ENCODE data around the gene PTTG2.

Gene PTTG2

DNA sequence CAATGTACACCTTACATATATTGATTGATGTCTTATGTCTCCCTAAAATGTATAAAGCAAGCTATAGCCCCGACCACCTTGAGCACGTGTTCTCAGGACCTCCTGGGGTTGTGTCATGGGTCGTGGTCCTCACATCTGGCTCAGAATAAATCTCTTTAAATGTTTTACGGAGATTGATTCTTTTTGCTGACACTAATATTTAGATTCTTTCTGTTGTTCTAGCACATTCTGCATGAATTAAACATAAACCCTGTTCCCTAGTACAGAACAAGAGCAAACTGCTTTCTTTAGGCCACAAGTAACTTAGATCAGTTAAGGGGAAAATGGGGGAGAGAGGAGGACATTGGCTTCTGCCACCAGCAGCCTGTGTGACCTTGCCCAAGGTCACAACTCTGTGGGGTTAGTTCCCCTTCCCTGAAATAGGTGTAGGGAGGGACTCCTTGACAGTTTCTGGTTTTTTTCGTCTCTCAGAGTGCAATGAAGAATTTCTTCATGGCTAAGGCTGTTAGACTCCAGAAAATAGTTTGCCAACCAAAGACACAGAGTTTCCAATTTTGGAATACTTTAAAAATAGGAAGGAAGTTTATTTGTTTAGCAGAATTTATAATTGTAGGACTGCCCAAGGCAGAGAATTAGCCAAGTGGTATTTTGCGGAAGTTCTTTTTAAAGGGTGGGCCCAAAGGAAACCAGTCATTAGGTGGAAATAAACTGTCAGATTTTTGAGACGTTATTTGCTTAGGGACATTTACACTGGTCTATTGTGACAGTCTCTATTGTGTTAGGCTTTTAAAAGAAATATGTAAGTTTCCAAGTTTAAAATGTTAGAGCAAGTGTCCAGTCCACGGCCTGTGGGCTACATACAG, 29.4 kb downstream of the PTTG2 start:
- TF ChIP-seq GATA2 (IDR thresholded peaks at IDR 0.05; ENCODE audit: low read depth, low read length) = no peak
- no peak for TF ChIP-seq GATA3 (IDR thresholded peaks at IDR 0.05; ENCODE audit: low read depth, low read length)

- TF ChIP-seq GATA2 (IDR thresholded peaks at IDR 0.05; ENCODE audit: low read depth, low read length) = no peak
- no peak for TF ChIP-seq GATA3 (IDR thresholded peaks at IDR 0.05; ENCODE audit: low read depth, low read length)
These were observed 30.6 kb downstream of the PTTG2 start for GRCh38 chr4:37990731-37991245.

DNA sequence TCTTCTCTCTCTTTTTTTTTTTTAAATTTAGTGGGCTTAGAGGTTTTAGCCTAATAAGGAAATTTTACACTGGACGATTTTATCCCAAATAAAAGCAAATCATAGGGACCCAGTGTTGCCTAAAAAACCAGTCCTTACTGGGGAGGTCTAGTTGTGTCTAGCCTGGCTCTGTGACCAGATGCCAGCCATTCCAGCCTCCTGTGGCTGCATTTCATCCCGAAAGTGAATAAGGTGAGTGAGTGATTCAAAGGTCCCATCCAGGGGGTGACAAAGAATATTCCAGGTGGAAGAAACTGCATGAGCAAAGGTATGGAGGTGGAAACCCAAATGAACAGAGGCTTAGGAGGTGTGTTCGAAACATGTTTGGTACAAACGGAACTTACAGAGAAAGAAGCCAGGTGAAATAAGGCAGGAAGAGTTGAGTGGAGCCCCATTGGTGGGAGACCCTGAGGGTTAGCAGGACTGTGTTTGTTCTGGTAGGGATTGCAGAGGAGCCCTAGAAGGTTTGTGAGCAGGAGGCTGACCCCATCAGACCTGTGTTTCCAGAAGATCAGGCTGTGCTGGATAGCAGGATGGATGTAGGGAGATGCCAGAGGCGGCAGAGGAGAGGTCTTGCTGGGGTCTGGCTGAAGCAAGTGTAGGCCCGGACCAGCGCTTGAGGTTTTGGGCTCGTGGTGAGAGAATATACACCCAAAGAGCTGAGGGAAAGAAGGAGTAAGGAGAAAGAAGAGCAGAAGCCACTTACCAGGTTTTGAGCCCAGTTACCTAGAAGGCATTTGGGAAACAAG, 31.6 kb downstream of the PTTG2 start:
- TF ChIP-seq GATA3 (IDR thresholded peaks at IDR 0.05; ENCODE audit: low read depth, low read length) (no peak), GATA2 (IDR thresholded peaks at IDR 0.05; ENCODE audit: low read depth, low read length) (no peak)

DNA sequence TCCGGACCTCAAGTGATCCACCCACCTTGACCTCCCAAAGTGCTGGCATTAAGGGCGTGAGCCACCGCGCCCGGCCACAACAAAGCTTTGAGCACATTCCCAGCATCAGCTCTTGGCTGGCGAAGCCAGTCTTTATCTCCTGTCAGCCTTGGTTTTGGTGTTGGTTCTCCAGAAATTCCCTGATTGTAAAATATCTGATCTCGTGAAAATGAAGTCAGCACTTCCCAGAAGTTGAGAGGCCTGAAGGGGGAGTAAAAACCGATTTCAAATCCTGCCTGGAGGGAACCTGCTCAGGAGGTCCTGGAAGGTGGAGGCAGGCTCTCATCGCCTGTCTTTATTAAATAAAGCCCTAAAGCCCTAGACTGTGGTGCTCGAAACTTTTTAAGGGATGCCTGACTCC, 33.6 kb downstream of the PTTG2 start:
- TF ChIP-seq GATA3 (IDR thresholded peaks at IDR 0.05; ENCODE audit: low read depth, low read length) (no peak), GATA2 (IDR thresholded peaks at IDR 0.05; ENCODE audit: low read depth, low read length) (no peak)

DNA sequence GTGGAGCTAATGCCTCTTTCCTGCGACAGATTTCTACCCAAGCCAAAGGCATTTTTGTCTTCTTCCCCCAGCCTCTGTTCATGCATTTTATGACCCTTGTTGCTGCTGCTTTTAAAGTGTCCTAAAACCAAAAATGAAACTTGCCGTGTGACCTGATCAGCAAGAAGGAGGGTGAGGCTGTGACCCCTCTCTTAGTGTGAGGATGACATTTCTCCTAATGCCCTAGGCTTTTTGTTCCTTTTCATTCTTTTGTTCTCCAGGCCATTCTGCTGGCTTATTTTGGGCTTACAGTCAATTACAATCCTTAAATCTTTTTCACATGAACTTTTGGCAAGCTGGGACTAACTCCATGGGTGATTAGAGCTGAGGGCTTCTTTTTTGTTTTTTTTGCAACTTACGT, 34.4 kb downstream of the PTTG2 start:
- TF ChIP-seq GATA2 (IDR thresholded peaks at IDR 0.05; ENCODE audit: low read depth, low read length) (no peak), GATA3 (IDR thresholded peaks at IDR 0.05; ENCODE audit: low read depth, low read length) (no peak)

DNA sequence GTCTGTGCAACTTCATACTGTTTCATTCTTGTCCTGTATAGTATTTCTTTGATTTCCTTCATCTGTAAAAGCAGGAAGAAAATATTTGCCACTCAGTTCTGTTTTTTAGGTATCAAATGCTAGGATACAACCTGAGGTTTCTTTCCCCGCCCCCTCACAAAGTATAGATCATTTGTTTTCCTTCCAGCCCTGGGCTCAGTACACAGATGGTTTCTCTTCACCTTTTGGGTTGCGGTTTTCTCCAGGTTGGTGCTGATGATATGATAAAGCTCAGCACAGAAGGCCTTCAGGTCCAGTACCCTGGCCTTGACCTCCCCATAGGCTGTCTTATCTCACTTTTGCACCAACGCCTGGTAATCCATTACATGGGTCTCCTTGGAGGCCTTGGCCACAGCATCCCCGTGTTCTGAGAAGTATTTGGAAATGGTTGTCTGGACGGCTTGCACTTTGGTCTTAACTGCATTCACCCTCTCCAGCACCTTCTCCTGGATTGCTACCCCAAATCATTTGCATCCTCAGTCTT, 35.2 kb downstream of the PTTG2 start:
- TF ChIP-seq GATA3 (IDR thresholded peaks at IDR 0.05; ENCODE audit: low read depth, low read length) (no peak), GATA2 (IDR thresholded peaks at IDR 0.05; ENCODE audit: low read depth, low read length) (no peak)

GRCh38 chr4:37995981-37996775, 36.0 kb downstream of the PTTG2 start:
- no peak for TF ChIP-seq GATA2 (IDR thresholded peaks at IDR 0.05; ENCODE audit: low read depth, low read length)
- TF ChIP-seq GATA3 (IDR thresholded peaks at IDR 0.05; ENCODE audit: low read depth, low read length) = no peak

GRCh38 chr4:37998226-37998625, 38.0 kb downstream of the PTTG2 start:
- no peak for TF ChIP-seq GATA3 (IDR thresholded peaks at IDR 0.05; ENCODE audit: low read depth, low read length)
- no peak for TF ChIP-seq GATA2 (IDR thresholded peaks at IDR 0.05; ENCODE audit: low read depth, low read length)

- TF ChIP-seq GATA2 (IDR thresholded peaks at IDR 0.05; ENCODE audit: low read depth, low read length) = no peak
- TF ChIP-seq GATA3 (IDR thresholded peaks at IDR 0.05; ENCODE audit: low read depth, low read length) = no peak
These were observed 39.0 kb downstream of the PTTG2 start for GRCh38 chr4:37999000-37999716.

DNA sequence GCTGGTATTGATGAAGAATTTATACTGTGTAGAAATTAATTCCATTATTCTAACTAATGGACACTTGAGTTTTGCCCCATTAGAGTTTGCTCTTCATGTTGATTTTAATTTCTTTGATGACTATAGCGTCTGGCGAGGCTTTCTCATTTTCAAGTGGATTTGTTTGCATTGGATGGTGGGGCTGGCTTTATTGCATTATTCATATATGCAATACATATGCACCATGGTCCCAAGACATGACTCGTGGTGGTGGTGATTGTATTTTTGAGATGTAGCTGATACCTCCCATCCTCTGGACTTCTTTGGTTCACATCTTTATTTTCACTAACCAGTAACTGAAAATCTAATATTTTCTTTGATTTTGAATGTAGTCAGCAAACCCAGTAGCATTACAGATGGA, 39.8 kb downstream of the PTTG2 start:
- TF ChIP-seq GATA2 (IDR thresholded peaks at IDR 0.05; ENCODE audit: low read depth, low read length) = no peak
- no peak for TF ChIP-seq GATA3 (IDR thresholded peaks at IDR 0.05; ENCODE audit: low read depth, low read length)

- TF ChIP-seq GATA2 (IDR thresholded peaks at IDR 0.05; ENCODE audit: low read depth, low read length) (no peak), GATA3 (IDR thresholded peaks at IDR 0.05; ENCODE audit: low read depth, low read length) (no peak)
These were observed 41.7 kb downstream of the PTTG2 start for GRCh38 chr4:38001927-38002326.

GRCh38 chr4:38002451-38003071, 42.4 kb downstream of the PTTG2 start:
- no peak for TF ChIP-seq GATA3 (IDR thresholded peaks at IDR 0.05; ENCODE audit: low read depth, low read length)

DNA sequence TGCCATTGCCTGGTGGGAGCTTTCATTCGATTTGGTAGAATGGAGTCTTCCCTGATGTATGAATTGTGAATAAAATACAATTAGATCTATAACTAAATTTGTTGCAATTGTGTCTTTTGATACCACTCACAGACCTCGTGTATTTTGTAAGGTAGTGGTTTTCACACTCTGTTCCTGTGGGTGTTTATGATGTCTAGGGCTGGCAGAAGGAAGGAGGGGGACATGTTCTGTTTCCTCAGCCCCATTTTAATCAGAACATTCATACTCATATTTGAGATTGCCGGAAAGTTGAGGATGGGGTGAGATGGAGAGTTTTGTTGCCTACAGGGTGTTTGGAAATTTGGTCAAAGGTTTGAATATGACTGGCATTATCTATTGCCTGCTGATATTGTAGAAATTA, 42.9 kb downstream of the PTTG2 start:
- no peak for TF ChIP-seq GATA2 (IDR thresholded peaks at IDR 0.05; ENCODE audit: low read depth, low read length)
- no peak for TF ChIP-seq GATA3 (IDR thresholded peaks at IDR 0.05; ENCODE audit: low read depth, low read length)

Data from SH-SY5Y (cell line).